ENCODE measurements around the gene ABCB1. TPM values are rescaled to one million over a fixed set of nuclear protein-coding genes. Genes with fewer than 3 reads are reported as not detected.
A peak's percentile ranks its signal among the peaks of the same experiment; 100 is the strongest.

ABCB1 gene
- total and polyA plus RNA-seq, 2 of the 8 experiments (the other 6 are each of a cell fraction or from before 2014, with no cell fraction given): 0.51 to 1.2 TPM

DNA sequence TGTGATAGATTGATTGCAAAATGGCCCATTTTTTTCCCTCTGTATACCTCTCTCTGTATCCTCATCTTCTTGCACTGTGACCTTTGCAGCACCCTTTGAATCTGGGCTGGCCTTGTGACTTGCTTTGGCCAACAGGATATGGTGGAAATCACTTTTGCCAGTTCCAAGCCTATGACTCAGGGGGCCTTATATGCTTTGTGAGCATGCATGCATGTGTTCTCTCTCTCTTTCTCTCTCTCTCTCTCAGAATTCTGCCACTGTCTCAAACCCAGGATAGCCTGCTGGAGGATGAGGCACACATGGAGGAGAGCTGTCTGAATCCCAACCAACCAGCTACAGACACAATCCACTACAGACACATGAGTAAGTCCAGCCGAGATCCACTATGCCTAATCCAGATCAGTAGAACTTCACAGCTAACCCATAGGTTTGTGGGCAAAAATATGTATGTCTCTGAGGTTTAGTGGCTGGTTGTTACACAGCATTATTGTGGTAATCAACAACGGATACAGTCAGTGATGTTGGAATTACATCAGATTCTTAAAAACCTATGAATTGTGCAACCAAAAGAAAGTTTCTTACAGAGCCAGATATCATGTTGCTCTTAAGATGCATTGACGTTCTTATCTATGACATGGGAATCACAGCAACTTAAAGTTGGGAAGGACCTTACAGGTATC is 83.4 kb downstream of the ABCB1 start:
- Histone ChIP-seq H3K56ac (replicated peaks; ENCODE audit: insufficient read length, low read depth, low read length) (no peak overlapping the region), H3K79me1 (ENCODE audit: low read depth, low read length) (no peaks in the 10 kb centered on the region), H2AK5ac (ENCODE audit: low read depth, low read length) (no peak overlapping the region), H3K4me2 (ENCODE audit: insufficient read depth in 1 of 2, low read depth in 2 of 2, low read length in 2 of 2) (no peak overlapping the region), H3K4ac (replicated peaks; ENCODE audit: insufficient read length, low read depth, low read length) (no peak overlapping the region), H3K36me3 (ENCODE audit: control insufficient read depth in 2 of 4, insufficient read depth in 4 of 4, low read length in 3 of 4) (no peaks in the 10 kb centered on the region), H3K79me2 (ENCODE audit: control insufficient read depth in 1 of 2, insufficient read depth in 2 of 2, low read length in 2 of 2) (no peaks in the 10 kb centered on the region), H2BK120ac (replicated peaks; ENCODE audit: low read depth, low read length) (no peak overlapping the region), H2AFZ (ENCODE audit: low read length) (0 out of 2 replicates have a peak overlapping the region, but pooled peaks have one; percentile 26), H3K9me3 (ENCODE audit: insufficient read depth in 2 of 2, low read depth in 1 of 2, low read length in 1 of 2) (no peaks in the 10 kb centered on the region), H2BK20ac (ENCODE audit: low read length) (no peak overlapping the region), H4K91ac (replicated peaks; ENCODE audit: insufficient read length, low read length) (no peak overlapping the region), H2BK15ac (ENCODE audit: low read length) (no peak overlapping the region), H3K18ac (ENCODE audit: extremely low read depth, low read length) (no peak overlapping the region), H2BK12ac (ENCODE audit: low read depth, low read length) (no peak overlapping the region; the same call in 1 of the 2 replicates), H3K23ac (ENCODE audit: insufficient read length) (no peak overlapping the region), H4K20me1 (replicated peaks in 1 of 2; ENCODE audit: control insufficient read depth in 1 of 2, insufficient read depth in 2 of 2, low read length in 2 of 2) (no peaks in the 10 kb centered on the region), H3K27ac (ENCODE audit: low read depth, low read length) (no peak overlapping the region), H3K23me2 (ENCODE audit: low read depth, low read length) (no peaks in the 10 kb centered on the region), H4K8ac (ENCODE audit: extremely low read depth, insufficient read depth, low read length) (no peak overlapping the region), H3K4me1 (replicated peaks in 1 of 4; ENCODE audit: control insufficient read depth in 3 of 4, insufficient read depth in 4 of 4, low read length in 3 of 4) (no peaks in the 10 kb centered on the region), H3K9ac (replicated peaks in 1 of 4; ENCODE audit: extremely low read depth in 1 of 4, low read depth in 3 of 4, low read length in 3 of 4) (no peak overlapping the region), H4K5ac (ENCODE audit: insufficient read length, low read depth, low read length) (no peak overlapping the region), H3K14ac (ENCODE audit: insufficient read length) (no peak overlapping the region), H2BK5ac (ENCODE audit: low read depth, low read length) (no peak overlapping the region), H3K4me3 (ENCODE audit: extremely low read depth in 1 of 4, insufficient read depth in 2 of 4, low read depth in 3 of 4, low read length in 4 of 4) (no peak overlapping the region), H3K27me3 (replicated peaks in 1 of 4; ENCODE audit: control insufficient read depth in 3 of 4, extremely low read depth in 1 of 4, insufficient read depth in 3 of 4, low read length in 3 of 4) (no peaks in the 10 kb centered on the region)
- POLR2A ChIA-PET (ENCODE audit: partially characterized antibody): no interaction called here
- FAIRE-seq: no peak
- WGBS, 2 experiments (ENCODE audit: extremely low coverage in 1 of 2, insufficient coverage in 1 of 2, insufficient read length in 1 of 2, insufficient replicate concordance in 2 of 2, low coverage in 1 of 2, low lambda C conversion rate in 2 of 2, missing lambda C conversion rate in 1 of 2): 88% methylated on average over 3 of the region's 3 CpGs; no CpG with 5 or more reads in 1 of the 2 experiments
- no peak for DNase-seq (ENCODE audit: low read depth in 1 of 2, low spot score in 2 of 2)
- CTCF ChIA-PET (ENCODE audit: partially characterized antibody): interaction anchor here (0.6 to 2.3 kb wide), 3 partner anchors 11 to 189 kb away, joined by 3 to 12 read pairs (median 3); no protein-coding TSS in a partner anchor
- TF ChIP-seq SP1 (IDR thresholded peaks at IDR 0.05; ENCODE audit: low read depth, low read length) (no peak), KDM4A (IDR thresholded peaks at IDR 0.05; ENCODE audit: low read depth, low read length, severe bottlenecking) (no peak), CHD2 (IDR thresholded peaks at IDR 0.05; ENCODE audit: low read length) (no peak), RFX5 (IDR thresholded peaks at IDR 0.05; ENCODE audit: borderline replicate concordance, low read depth, low read length) (no peak), JUN (IDR thresholded peaks at IDR 0.05; ENCODE audit: low read depth, low read length) (no peak), RXRA (IDR thresholded peaks at IDR 0.05; ENCODE audit: insufficient read depth, low read depth, low read length) (no peak)
